HG03060 (cell line): ENCODE data around the gene ELMO1.
"Not testable (repeated sequence)": the region's sequence is repeated elsewhere in the genome, so short reads cannot be mapped to it uniquely, and the experiment has no call there.

ENCODE experiments used
- ATAC-seq: cut with Tn5 transposase; IDR thresholded peaks from one replicate; pipeline ENCODE4 v1.9.1; 2021; ENCODE audit warnings: low read depth, moderate number of reproducible peaks; ENCODE audit not compliant: unreplicated experiment

The ELMO1 gene

DNA sequence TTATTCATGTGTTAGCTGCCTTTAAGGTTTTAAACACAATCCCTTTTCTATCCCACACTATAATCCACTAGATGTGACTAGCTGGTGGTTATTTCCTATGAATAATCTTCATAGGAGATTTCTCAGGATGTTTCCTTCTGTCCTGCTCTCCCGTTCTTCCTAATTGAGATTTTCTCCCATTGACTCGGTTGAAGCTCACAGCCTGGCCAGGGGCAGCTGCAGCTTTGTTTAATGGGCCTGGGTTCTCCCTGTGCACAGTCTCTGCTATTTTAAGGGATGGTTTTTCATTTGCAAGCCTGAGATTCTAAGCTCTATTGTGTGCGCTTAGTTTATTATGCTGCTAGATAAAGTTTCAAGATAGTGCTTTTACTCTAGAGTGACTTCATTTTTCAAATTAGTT is 441.0 kb downstream of the ELMO1 start:
- no peak for ATAC-seq

GRCh38 chr7:37007268-37007667 is 441.4 kb downstream of the ELMO1 start:
- no peak for ATAC-seq

GRCh38 chr7:37006764-37007163 is 441.9 kb downstream of the ELMO1 start:
- ATAC-seq, result no peak

- ATAC-seq, result no peak
These were observed 448.2 kb downstream of the ELMO1 start for GRCh38 chr7:37000511-37000910.

GRCh38 chr7:36999626-37000485 is 448.8 kb downstream of the ELMO1 start:
- no peak for ATAC-seq

DNA sequence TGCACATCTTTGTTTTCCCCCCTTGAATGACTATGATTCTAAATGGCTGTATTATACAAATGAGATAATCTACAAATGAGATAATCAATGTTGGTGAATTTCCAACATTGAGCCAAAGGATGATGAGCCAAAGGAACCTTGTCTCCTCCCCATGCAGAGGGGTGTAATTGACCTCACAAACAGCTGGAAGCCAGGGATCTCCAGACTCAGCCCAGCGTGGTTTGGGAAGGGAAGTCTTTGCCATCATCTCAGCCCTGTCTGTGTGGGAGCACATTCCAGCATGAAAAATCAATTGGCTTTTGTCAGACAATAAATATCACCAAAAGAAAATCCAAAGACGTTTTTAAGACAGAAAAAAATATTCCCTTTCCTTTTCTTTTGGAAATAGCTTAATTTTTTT is 452.9 kb downstream of the ELMO1 start:
- no peak for ATAC-seq

GRCh38 chr7:36994456-36995112 is 454.1 kb downstream of the ELMO1 start:
- ATAC-seq, result no peak

GRCh38 chr7:36986948-36987724 is 461.5 kb downstream of the ELMO1 start:
- no peak for ATAC-seq

GRCh38 chr7:36986511-36986933 is 462.1 kb downstream of the ELMO1 start:
- no peak for ATAC-seq

GRCh38 chr7:36985866-36986400 is 462.7 kb downstream of the ELMO1 start:
- ATAC-seq, result no peak

- ATAC-seq, result no peak
These were observed 463.3 kb downstream of the ELMO1 start for GRCh38 chr7:36985316-36985715.

GRCh38 chr7:36984710-36985312 is 463.9 kb downstream of the ELMO1 start:
- ATAC-seq, result no peak

GRCh38 chr7:36984041-36984521 is 464.6 kb downstream of the ELMO1 start:
- no peak for ATAC-seq

DNA sequence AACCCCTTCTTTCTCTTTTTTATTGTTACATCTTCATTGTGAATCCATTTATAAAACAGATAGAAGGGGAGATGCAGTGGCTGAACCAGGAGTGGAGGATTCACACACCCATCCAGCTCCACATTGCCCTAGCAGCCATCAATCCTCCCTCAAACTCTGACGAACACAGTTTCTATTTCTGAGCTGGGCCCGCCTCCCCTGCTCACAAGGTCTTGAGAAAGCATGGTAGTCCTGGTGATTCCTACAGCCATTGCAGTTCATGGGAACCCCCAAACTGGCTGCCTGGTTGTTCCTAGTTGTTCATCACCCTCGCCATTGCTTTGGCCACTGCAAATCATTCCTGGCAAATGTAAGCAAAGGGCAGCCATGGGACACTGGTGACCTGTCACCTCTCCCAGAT is 465.9 kb downstream of the ELMO1 start:
- ATAC-seq, result no peak

GRCh38 chr7:36979810-36980248 is 468.8 kb downstream of the ELMO1 start:
- ATAC-seq, result no peak

DNA sequence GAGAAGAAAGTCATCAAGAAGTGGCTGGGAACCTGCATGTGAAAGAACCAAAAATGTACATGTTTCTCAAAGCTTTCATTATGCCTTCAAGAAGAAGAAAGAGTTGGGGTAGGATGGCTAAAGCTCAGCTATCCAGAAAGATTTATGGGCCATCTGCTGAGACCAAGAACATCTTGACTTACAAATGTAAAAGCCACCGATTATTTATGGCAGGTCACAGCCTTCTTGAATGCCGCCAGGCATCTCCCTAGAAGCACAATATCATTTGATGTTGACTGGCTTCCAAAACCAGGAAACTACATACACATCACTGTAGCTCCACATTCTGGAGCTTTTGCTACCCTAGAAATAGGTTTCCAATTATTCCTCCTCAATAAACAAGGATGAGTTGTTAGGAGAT is 470.2 kb downstream of the ELMO1 start:
- ATAC-seq, result no peak

- ATAC-seq, result no peak
These were observed 470.8 kb downstream of the ELMO1 start for GRCh38 chr7:36977878-36978277.

- ATAC-seq, result not testable (repeated sequence)
These were observed 475.1 kb downstream of the ELMO1 start for GRCh38 chr7:36973534-36973933.

- no peak for ATAC-seq
These were observed 476.5 kb downstream of the ELMO1 start for GRCh38 chr7:36972140-36972518.

DNA sequence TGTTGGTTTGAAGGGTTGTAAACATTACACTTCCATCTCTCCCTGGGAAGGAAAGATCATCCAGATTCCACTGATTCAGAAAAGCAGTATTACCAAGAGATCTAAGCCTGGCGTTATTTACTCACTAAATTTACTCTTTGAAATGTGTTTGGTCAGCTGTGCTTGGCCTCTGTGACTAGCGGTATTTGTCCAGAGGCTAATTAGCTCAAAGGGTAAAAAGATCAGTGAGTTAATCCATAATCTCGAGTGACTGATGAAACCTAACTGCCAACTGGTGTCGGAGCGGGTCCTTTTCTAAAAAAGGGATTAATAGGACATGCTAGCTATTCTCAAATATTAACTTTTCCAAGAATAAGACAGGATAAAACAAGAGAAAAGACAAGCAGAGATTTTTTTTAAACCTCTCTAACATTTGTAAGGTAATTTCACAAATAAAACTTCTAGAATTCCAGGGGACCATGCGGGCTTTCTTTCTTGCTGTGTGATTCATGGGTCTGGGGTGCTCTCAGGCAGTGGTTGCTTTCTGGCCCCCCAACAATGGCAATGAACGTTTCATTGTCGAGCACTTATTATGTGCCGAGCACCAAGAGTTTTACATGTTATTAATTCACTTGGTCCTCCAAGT is 477.0 kb downstream of the ELMO1 start:
- ATAC-seq, result no peak
